ENCODE results near the gene FNDC10.
"Not testable (repeated sequence)": the region's sequence is repeated elsewhere in the genome, so short reads cannot be mapped to it uniquely, and the experiment has no call there.

Gene FNDC10

GRCh38 chr1:1564268-1564667 lies 35.7 kb downstream of the FNDC10 start:
- no peak for DNase-seq

- DNase-seq = no peak
Observed at GRCh38 chr1:1563688-1564087, 36.2 kb downstream of the FNDC10 start.

DNA sequence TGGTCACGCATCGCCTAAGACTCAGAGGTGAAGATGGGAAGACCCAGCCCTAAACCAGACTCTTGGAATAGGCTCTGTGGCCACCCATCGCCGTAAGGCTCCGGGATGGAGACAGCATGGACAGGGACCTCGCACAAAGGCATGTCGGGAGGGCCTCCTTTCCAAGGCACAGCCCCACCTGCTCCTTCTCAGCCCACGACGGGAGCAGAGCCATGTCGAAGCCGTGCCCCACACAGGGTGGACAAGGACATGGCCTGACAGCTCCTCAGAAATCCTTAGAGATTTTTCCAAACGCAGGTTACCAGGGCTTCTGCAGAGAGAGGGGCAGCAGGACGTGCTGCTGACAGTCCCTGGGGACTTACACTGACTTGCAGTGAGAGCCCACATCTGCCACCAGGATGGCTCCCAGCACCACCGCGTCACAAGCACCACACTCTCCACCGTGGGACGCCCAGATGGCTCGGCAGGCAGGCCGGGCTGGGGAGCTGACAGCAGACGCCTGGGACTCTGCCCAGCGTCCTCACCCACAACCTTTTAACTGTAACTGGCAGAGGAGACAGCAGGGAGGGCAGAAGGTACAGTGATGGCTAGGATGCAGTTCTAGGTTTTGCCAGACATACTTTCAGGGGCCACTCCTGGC lies 37.3 kb downstream of the FNDC10 start:
- DNase-seq = no peak

DNA sequence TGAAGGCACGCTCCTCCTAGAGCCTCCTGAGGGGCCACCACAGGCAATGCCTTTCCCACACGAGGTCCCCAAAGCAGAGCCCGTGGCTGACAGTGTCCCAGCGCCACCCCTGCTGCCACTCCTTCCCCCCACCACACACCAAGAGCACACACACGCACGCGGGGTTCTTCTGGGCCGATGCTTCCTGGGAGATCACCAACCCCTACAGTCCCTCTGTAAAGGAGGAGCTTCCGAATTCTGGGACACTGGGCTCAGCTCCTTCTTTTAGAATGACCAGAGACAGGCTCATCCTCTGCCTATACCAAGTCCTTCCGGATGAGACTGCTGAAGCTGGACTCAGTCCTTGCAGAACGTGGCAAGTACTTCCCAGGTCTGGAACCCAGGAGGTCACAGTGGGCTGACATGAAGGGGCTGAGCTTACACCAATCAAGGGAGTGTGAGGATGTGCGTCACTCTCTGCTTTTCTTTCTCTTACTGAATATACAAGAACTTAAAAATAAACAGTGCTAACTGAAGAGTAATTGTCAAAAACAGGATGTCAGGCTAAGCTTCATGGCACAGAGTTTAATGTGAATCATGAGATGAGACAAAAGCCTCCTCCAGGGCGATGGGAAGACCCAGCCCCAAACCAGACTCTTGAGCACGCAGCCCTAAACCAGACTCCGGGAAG lies 38.0 kb downstream of the FNDC10 start:
- no peak for DNase-seq

- DNase-seq = no peak
Observed at GRCh38 chr1:1560178-1560577, 39.8 kb downstream of the FNDC10 start.

DNA sequence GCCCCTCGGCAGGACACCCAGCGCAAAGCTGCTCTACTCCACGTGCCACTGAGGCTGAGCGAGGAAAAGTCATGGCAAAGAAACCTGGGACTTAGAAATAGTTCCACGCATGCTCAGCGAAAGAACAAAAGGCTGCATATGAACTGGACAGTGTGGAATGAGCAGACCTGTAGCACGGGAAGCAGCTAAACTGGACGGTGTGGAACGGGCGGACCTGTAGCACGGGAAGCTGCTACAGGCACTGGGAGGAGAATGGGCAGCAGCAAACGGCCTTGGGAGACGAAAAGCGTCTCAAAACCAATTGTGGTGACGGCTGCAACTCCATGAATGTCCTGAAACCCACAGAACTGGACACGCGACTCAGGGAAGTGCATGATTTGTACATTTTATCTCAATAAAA lies 40.9 kb downstream of the FNDC10 start:
- DNase-seq = no peak

GRCh38 chr1:1558591-1558990 lies 41.3 kb downstream of the FNDC10 start:
- DNase-seq = no peak

DNA sequence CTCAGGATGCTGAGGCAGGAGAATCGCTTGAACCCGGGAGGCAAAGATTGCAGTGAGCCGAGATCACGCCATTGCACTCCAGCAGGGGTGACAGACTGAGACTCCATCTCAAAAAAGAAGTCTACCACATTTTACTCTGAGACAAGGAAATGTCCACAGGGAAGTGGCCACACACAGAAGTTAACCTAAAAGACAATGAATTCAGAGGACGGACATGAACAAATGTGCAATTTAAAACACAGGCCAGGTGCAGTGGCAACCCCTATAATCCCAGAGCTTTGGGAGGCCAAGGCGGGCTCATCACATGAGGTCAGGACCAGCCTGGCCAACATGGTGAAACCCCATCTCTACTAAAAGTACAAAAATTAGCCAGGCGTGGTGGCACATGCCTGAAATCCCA lies 42.2 kb downstream of the FNDC10 start:
- not testable (repeated sequence) for DNase-seq

- not testable (repeated sequence) for DNase-seq
Observed at GRCh38 chr1:1556961-1557360, 43.0 kb downstream of the FNDC10 start.

GRCh38 chr1:1556505-1556904 lies 43.4 kb downstream of the FNDC10 start:
- no peak for DNase-seq

DNA sequence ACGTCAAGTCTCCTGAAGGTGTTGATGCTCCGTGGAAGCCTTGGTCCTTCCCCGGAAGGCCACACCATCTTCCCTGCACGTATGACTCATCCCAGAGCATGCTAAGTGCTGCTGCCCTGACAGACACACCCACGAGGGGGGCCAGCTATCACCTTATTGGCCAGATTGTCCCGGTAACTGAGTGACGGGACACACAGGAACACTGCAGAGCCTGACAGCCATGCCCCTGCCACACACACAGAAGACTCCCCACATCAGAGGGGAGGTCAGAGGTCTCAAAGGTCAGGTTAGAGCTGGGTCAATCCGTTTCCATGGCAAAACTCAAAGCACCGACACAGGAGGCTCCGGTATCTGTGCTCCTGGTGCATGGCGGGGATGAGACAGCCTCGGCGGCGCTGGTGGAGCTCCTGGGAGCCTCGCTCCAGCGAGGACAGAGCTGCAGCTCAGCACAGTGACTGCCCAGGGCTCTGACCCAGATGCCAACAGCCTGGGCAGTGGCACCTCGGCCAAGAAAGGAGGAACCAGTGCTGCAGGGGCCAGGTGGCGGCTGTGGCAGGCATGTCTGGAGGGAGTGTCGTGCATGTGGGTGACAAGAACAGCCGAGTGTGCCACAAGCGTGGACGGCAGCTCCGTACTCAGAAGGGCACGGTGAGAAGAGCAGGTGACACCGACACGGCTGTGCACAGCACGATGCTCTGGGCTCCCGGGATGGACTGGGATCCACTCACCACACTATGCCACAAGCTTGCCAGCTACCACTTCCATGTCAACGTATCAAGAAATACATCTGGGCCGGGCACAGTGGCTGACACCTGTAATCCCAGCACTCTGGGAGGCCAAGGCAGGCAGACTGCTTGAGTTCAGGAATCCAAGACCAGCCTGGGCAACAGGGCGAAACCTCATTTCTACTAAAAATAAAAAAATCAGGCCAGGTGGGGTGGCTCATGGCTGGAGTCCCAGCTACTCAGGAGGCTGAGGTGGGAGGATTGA lies 44.7 kb downstream of the FNDC10 start:
- no peak for DNase-seq

- DNase-seq = no peak
Observed at GRCh38 chr1:1554550-1554925, 45.4 kb downstream of the FNDC10 start.

DNA sequence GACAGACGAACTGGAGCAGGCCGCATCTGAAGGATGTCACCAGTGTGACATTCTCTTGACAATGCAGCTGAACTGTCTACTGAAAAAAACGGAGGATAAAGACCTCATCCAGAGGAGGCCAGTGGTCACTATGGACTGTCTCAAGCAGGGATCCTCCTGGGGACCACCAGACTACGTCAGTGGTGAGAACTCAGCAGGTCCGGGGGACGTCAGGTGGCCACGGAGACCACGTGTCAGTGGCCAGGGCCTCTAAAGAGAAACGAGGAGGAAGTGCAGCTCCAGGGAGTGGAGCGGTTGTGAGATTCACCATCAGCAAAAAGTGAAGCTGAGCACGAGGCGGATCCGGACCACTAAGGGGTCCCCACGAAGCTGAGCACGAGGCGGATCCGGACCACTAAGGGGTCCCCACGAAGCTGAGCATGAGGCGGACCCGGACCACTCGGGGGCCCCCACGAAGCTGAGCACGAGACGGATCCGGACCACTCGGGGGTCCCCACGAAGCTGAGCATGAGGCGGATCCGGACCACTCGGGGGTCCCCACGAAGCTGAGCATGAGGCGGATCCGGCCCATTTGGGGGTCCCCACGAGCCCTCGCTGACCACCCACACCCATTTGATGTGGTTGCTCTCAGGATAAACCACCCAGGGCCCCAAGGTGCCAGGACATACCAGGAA lies 46.0 kb downstream of the FNDC10 start:
- no peak for DNase-seq

- DNase-seq = no peak
Observed at GRCh38 chr1:1552263-1552639, 47.7 kb downstream of the FNDC10 start.

GRCh38 chr1:1551524-1552262 lies 48.2 kb downstream of the FNDC10 start:
- no peak for DNase-seq

DNA sequence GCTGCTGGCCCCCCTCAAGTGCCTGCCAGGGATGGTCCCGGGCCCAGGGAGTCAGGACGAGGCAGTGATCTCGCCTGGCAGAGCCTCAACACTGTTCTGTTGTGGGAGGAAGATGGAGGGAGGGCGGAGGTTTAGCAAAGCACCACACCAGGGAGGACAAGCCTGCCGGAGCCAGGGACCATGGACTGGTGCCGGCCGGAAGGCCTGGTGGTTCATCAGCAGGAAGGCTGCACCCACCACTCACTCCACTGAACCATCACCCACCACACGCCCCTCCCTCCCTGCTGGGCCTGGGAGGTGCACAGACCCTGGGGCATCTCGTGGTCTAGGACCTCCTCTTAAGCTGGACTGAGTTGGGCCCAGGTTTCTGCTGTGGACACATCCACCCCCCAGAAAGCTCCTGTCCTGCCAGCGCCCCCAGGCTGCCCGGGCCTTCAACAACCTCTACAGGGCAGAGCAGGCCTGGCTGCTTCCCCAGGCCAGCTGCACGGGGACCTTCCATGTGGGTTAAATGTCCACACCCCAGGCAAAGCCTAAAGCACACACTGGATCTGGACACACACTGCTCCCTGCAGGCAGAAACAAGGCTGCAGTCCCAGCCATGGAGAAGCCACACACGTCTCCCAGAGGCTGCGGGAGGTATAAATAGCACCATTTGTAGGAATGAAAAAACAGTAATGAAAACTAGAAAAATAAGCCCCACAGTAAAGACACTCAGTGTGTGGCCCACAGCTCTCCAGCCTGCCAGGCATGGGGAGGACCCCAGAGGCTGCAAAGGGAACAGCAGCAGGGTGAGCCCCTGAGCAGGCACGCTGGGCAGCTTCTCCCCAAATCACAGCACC lies 49.1 kb downstream of the FNDC10 start:
- DNase-seq = no peak

GRCh38 chr1:1550087-1550486 lies 49.8 kb downstream of the FNDC10 start:
- DNase-seq = no peak

GRCh38 chr1:1548591-1548990 lies 51.3 kb downstream of the FNDC10 start:
- DNase-seq = no peak

All from stimulated activated CD4-positive, alpha-beta T cell treated with anti-CD3 and anti-CD28 coated beads, Interleukin-4, amount 100 ng/mL, for 4 hours (primary cell).